HG03060 (cell line): ENCODE data around the gene SLC29A1.

Source experiments
- ATAC-seq: cut with Tn5 transposase; IDR thresholded peaks from one replicate; pipeline ENCODE4 v1.9.1; 2021; ENCODE audit warnings: low read depth, moderate number of reproducible peaks; ENCODE audit not compliant: unreplicated experiment

SLC29A1 gene

DNA sequence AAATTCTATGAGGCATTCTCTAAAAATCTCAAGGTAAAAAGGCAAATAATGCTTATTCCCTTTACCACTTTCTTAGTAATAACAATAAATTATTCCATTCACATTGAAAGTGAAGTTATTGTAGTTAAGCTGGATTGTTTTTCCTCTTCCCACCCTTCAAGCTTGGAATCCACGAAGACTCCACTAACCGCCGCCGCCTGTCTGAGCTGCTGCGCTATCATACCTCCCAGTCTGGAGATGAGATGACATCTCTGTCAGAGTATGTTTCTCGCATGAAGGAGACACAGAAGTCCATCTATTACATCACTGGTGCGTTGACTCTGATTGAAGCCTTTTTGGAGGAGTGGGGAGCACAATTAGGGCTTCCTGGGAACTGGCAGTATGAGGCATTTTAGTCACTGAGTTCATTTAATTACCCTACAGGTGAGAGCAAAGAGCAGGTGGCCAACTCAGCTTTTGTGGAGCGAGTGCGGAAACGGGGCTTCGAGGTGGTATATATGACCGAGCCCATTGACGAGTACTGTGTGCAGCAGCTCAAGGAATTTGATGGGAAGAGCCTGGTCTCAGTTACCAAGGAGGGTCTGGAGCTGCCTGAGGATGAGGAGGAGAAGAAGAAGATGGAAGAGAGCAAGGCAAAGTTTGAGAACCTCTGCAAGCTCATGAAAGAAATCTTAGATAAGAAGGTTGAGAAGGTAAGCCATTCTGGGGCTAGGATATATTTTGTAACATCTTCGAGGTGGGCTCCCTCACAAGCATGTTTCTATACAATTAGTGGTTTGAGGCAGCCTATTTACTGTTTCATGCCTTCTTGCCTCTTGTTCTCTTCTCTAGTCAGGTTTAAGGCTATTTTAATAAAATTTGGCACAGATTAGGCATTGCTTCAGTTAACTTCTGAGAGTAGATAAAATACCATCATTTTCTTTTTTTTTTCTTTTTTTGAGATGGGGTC is 28.5 kb downstream of the SLC29A1 start:
- no peak for ATAC-seq

DNA sequence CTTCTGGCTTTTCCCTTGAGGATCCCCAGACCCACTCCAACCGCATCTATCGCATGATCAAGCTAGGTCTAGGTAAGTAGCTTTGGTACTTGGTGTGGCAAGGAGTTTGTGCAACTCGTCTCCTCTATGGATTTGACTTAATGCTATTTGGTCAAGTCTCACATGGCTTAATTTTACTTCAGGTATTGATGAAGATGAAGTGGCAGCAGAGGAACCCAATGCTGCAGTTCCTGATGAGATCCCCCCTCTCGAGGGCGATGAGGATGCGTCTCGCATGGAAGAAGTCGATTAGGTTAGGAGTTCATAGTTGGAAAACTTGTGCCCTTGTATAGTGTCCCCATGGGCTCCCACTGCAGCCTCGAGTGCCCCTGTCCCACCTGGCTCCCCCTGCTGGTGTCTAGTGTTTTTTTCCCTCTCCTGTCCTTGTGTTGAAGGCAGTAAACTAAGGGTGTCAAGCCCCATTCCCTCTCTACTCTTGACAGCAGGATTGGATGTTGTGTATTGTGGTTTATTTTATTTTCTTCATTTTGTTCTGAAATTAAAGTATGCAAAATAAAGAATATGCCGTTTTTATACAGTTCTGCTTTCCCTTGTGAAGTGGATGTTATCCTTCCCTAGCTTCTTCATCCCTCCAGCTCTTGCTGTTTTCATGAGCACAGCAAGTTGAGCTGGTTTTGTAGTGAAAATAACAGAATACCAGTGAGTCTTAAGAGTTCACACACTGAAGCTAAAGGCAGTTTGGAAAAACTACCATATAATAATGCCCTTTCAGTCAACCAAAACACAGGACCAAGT is 30.1 kb downstream of the SLC29A1 start:
- no peak for ATAC-seq

DNA sequence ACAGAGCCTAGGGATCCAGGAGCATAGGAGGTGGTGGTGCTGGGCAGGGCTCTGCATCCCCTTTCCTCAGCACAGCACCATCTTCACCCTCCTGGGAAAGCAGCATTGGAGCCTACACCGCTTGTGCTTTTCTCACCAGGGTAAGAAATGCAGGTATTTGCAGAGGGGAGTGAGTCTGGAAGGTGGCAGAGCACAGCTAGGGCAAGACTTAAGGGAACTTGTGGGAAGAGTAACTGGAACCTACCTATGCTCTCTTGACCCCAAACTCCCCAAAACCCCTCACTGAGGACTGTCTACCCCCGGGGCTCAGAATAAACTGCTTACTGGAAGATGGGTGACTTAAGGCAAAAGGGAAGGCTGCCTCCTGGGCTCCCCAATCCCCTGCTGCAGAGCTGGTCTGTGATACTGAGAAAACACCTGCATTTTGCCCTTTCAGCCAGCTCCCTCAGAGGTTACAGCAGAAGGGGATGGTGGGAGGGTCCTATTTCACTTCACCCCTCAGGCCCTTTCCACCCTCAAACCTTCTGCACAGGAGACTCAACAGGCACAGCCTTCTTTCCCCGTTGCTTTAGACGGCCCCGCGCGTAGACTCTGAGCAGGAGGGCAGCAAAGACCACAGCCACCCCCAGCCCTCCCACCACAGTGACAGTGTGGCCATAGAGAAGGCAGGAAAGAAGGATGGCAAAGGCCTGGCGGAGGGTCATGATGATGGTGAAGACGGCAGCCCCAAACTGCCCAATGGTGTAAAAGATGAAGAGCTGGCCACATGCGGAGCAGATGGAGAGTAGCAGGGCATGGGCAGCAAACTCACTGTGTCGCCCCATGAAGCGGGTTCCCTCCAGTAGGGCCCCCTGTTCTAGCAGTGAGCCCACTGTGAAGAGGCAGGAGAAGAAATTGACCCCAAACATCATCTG is 31.1 kb downstream of the SLC29A1 start:
- ATAC-seq: no peak

DNA sequence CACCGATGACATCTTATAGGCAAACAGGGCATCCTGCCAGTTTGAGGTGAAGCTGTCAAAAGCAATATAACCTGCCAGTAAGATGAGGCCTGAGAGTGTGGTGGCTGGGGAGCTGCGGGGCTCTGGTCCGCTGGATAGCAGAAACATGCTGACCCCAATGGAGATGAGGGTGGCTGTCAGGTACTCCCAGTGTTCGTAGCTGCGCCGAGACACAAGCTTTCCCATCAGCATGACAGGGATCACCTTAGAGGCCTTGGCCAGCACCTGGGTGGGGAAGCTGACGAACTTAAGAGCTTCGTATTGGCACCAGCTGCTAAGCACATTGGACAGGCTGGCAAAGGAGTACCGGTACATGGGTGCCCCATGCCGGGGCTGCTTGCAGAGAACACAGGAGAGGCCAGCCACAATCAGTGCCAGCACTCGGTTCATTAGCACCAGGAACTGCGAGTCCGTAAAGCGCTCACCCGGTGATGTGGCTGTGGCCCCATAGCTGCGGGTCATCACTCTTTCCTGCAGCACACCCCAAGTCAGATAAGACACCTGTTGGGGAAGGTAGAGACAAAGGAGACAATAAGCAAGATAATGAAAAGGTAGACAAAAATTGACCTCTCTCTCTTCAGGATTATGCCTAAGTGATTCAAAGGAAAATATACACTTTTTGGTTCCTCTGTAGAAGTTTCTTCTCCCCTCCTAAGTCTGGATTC is 31.9 kb downstream of the SLC29A1 start:
- no peak for ATAC-seq

DNA sequence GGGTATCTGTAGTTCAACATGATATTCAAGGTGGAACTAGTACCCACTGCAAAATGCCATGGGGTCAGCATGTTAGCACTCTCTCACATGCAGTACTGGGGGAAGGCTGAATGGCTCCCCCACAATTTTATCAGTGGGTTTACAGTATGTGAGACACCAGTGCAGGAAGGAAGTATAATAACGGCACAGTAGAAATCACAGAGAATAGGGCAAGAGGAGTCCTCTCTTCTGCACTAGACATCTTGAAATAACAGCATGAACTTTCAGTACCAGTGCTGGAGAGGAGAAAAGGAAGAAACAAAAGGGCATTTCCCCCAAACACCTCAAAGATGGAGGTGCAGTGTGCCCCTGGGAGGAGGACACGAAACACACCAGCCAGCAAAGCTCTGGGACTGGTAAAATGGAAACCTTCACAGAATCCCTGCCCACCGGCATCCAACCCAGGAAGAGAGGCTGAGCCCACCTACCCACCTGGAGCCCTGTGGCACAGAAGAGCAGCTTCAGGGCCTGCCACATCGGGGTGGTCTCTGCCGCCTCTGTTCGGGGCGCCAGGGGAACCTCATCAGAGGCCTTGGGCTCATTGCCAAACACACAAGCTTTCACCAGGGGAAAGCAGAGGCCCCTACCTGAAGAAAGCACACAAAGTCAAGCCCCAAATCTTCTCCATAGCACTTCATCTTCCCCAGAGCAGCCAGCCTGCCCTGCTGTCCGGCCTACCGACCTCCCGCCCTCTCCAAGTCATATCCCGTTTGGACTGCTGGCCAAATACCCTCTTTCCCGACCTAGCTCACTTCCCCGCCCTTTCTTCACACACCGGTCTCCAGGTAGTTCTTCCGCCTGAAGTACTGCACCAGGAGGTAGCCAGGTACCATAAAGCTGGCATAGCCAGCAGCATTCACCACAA is 32.7 kb downstream of the SLC29A1 start:
- no peak for ATAC-seq

DNA sequence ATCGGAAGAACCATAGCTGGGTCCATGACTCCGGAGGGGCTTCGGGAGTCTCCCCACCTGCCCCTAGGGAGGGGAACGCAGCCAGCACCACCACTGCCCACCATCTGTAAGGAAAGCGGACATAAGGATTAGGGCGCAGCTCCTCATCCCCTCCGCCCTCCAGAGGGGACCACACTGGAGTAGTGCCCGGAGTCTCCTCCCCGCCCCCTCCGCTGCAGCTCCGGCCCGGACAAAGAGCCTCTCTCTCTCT is 33.3 kb downstream of the SLC29A1 start:
- no peak for ATAC-seq

DNA sequence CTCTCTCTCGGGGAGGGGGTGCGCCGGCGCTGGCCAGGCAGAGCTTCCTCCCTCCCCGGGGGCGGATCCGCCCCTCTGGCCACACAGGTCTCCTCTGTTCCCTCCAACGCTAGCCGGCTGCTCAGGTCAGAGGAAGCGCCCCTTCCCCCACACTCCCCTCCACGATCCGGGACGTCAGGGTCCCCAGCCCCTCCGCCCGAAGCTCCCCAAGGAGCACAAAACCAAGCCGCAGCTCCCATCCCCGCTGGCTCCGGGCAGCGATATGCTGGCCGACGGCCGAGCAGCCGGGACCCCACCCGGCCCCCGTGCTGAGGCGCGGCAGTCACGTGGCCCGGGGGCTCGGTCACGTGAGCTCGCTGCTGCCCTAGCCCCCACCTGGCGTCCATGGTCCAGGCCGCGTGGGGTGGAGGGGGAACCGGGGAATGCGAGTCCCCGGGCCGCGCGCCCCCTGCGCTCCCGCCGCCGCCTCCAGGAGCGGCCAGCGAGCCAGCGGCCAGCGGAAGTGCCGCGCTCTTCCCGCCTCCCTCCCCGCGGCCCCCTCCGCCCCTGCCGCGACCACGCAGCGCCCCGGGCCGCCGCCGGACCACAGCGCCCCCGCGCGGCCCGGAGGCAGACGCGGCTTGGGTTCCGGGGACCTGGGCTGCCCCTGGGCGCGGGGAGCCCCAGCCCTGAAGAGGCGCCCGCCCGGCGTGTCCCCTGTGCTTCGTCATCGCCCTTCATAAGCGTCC is 33.8 kb downstream of the SLC29A1 start, which contains the start of gene SLC35B2:
SLC35B2 (minus strand) TSS at position 504 of the 728 bp plus-strand sequence; CDS start at position 386, 118 bp downstream.
- no peak for ATAC-seq

DNA sequence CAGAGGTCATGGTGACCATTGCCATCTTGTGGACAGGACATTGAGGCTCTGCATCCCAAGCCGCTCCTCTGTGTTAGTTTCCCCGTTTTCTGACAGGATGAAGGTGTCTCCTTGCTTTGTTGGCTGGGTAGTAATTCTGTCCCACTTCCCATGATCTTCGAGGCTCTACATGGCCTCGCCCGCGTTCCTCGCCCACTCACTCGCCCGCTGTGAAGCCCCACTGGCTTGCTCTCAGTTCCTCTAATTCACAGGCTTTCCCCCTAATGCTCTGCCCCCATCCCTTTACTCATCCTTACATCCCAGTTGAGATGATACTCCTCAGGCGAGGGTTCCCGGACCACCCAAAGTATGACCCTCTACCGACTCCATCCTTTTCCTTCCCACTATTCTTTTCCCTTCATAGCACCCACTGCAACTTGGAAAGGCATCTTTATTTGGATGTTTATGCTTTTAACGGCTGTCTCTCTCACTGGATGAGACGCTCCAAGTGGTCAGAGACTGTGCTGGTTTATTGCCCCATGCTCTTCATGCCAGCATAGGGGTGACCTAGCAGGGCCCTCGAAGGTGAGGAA is 34.4 kb downstream of the SLC29A1 start:
- ATAC-seq: no peak

DNA sequence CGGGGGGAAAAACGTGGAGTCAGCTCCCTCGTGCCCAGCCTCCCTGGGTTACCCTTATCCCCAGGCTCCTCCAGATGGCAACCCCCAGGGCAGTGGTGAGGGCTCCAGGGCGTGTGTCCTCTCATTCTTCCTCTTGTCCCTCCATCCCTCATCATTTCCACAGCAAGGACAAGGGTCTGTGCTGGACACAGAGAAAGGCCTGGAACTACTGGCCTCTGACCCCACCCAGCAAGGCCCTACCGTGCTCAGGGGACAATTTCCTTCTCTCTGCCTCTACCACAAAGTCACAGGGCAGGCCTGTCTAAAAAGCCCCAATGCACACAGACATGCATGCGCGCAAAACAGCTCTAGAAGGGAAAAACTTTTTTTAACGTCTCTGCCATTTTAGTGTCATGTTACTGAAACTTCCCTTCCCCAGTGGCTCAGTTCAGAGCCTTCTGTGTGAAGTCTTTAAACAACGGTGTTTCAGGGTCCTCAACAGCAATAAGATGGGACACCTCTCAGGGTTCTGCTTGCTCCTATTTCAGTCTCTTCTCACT is 35.0 kb downstream of the SLC29A1 start:
- ATAC-seq: no peak

DNA sequence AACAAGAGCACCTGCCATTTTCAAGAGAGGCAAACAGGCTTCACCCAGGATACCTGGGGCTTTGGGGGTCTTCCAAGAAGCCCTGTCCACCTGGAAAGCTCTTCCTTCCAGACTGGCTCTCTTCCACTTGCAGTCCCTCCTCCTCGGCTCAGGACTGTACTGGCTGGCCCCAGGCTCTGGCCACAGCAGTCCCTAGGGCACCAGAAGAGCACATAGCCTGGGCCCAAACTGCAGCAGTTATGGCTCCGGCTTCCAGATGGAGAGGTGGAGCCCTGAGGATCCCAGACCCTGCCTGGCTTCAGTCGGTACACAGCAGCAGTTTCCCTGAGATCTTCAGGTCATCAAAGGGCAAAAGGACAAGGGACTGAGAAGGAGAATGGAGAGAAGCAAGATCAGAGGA is 35.5 kb downstream of the SLC29A1 start:
- ATAC-seq: no peak

DNA sequence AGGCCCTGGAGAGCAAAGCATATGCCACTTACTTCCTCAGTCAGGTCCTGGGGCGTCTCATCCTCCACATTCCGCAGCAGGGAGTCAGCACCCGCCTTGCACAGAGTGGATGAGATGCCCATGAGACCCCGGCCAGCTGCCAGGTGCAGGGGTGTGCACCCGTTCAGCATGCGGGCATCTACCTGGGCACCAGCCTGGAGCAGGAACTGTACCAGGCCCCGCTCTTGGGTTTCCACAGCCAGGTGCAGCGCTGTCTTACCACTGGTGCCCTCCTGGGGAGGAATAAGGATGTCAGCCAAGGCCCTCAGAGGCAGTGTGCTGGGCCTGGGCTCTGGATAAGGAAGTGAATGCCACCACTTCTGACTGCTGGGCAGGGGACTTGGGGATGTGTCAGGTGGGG is 36.6 kb downstream of the SLC29A1 start:
- ATAC-seq: no peak

DNA sequence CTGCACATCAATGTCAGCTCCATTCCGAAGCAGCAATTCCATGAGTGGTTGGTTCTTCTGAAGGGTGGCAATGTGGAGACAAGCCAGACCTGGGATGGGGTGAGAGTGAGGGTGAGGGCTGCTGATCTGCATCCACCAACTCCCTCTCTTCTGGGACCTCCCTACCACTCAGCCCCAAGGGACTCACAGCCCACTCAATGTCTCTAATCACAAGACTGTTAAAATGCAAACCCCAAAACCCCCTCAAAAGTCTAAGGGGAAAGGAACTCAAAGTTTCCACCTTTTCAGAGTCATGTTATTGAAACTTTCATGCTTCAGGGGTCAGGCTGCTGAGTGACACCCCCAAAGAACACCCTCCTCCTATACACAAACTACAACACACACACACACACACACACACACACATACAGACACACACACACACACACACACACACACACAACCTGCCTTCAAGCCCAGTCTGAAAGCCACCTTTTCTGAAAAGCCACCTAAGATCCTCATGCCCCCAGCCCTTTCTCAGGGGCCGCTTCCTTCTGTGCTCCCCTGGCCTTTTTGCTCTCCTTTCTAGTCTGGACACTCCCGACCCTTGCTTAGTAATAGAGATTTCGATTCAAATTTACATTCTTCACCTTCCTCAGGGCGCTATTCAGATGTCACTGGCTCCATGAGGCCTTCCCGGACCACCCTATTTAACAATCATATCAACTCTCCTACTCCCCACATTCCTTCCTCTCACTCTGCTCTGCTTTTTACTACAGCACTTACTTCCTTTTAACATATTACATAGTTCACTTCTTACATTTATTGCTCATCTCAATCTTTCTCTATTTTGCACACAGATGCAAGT is 37.3 kb downstream of the SLC29A1 start:
- ATAC-seq: no peak

DNA sequence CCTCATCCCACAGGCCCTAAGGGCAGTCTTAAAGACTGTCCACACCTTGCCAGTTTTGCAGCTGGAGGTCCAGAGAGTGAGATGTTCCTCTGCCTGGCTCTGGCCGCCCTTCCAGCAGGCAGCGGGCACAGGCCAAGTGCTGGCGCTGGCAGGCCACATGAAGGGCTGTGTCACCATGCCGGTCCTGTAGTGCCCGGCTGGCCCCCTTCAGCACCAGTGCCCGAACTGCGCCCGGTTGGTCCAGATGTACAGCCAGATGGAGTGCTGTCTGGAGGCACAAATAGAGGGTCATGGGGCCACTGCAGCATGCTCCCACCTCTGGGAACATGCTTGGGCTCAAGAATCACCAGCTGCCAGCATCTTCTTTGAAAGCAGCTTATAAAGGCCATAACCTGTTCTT is 38.2 kb downstream of the SLC29A1 start:
- ATAC-seq: no peak

DNA sequence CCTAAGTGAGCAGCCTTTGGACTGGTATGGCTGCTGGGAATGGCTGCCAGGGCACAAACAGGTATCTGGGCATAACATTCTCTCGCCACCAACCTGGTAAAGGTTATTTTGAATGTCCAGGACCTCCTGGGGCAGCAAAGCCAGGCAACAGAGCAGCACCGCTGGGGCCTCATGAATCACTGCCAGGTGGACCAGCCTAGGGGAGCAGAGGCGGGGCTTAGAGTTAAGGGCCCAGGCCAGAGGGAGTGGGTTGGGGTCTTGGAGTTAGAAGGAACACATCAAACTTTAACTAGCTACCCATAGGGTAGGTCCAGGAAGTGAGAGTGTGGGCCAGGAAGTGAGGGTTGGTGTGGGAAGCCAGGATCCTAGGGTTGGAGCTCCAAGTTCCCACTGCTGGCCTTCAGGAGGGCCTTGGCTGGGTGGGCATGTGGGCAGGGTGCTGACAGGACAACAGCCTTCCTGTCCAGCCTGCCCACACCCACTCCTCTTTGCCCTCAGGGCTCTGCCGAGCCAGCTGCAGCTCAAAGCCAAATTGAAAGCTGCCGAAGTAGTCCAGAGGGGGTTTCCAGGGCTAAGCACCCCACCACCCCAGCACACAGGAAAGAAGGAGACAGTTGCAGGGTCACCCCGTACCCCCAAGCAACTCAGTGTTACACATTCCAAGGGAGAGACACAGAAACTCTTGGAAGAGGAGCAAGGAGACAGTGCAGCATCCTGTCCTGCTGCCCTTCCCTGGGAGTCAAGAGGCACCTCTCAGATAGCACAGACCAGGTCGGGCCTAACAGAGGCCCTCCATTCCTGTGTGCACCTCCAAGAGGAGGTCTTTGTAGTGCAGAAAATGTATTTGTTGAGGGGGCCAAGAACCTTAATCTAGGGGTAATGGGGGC is 39.3 kb downstream of the SLC29A1 start:
- no peak for ATAC-seq

DNA sequence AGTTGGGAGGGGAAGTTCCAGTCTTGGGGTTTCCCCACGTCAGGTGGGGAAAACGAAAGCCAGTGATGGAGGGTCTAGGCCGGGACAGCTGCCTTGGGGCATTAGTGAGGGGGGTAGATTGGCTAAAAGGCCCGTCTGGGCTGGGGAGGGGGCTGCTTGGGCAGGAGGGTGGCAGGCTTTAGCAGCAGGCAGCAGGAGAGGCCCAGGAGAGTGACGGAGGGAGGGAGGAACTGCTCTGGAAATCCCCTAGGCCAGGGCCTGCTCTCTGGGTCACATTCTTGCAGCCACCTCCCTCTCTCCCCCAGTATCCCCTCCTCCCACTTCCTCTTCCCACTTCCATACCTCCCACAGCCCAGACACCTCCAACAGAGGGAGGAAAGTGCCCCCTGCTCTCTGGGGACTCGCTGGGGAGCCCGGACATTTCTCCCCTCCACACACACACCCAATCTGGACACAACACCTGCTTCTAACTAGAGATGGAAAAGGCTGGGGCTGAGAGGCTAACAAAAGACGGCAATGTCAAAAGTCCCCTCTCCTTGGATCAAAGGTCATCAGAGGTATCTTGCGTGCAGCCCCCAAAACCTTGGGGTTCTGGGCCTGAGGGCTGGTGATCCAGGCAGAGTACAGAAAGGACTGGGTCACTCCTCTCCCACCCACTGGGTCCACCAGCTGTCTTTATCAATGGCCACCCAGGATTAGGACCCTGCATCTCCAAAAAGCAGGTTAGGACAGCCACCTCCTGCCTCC is 40.1 kb downstream of the SLC29A1 start:
- no peak for ATAC-seq
